ENCODE data around the gene MCM6.
"Not testable (repeated sequence)": the region's sequence is repeated elsewhere in the genome, so short reads cannot be mapped to it uniquely, and the experiment has no call there.

Gene MCM6

DNA sequence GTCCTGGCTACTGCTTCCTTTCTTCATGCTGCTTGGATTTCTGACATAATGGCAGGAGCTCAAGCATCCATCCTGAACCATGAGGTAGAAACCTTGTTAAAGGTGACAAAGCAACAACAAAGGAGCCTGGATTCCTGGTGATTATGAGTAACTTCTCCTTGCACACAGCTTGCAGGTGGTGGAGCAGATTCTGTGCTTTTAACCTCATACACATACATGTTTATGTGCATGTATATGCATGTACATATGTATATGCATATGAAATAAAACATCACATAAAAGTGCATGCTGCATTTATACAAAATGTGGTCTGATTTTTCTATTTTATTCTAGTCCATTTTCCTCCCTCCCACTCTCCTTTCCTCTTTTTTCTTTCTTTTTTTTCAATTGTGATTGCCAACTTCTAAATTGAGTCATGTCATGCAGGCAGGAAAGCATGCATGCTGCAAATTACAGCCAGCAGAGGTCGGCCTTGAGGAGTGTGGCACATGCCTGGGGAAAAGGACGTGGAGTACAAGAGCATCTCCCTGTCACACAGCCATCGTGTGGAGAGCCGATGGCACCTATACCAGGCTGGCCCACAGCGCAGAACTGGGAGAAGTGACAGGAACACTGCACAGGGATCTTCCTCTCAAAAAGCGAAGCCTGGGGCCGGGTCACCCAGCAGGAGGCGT, 57.2 kb downstream of the MCM6 start:
- H3K27ac ChIP-seq: no peak overlapping the region
- TF ChIP-seq, protein P1, sequence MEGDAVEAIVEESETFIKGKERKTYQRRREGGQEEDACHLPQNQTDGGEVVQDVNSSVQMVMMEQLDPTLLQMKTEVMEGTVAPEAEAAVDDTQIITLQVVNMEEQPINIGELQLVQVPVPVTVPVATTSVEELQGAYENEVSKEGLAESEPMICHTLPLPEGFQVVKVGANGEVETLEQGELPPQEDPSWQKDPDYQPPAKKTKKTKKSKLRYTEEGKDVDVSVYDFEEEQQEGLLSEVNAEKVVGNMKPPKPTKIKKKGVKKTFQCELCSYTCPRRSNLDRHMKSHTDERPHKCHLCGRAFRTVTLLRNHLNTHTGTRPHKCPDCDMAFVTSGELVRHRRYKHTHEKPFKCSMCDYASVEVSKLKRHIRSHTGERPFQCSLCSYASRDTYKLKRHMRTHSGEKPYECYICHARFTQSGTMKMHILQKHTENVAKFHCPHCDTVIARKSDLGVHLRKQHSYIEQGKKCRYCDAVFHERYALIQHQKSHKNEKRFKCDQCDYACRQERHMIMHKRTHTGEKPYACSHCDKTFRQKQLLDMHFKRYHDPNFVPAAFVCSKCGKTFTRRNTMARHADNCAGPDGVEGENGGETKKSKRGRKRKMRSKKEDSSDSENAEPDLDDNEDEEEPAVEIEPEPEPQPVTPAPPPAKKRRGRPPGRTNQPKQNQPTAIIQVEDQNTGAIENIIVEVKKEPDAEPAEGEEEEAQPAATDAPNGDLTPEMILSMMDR (IDR thresholded peaks at IDR 0.05): peak; percentile 49
- no peak for TF ChIP-seq ZFX (IDR thresholded peaks at IDR 0.05; ENCODE audit: borderline replicate concordance)

DNA sequence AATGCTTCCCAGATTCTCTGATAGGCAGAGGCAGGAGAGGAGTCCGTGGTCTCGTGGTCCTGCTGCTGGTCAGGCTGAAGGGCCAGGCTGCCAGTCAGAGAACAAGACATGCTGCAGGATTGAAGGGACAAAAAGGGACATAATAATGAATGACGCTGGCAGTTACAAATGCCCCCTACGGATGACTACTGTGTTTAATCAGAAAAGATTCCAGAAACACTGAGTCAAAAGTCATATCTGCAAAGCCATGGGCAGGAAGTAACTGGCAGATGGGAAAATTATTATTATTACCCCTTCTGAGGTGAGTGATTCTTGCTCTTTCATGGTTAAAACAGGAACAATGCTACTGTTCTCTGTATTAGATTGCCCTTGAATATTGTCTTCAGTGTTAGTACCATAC, 58.3 kb downstream of the MCM6 start:
- TF ChIP-seq, protein P1 (IDR thresholded peaks at IDR 0.05): no peak
- TF ChIP-seq ZFX (IDR thresholded peaks at IDR 0.05; ENCODE audit: borderline replicate concordance): no peak
- no peak overlapping the region for H3K27ac ChIP-seq

- TF ChIP-seq, protein P1 (IDR thresholded peaks at IDR 0.05): no peak
- no peak for TF ChIP-seq ZFX (IDR thresholded peaks at IDR 0.05; ENCODE audit: borderline replicate concordance)
- H3K27ac ChIP-seq: no peak overlapping the region
These were observed 58.8 kb downstream of the MCM6 start for GRCh38 chr2:135817466-135817865.

GRCh38 chr2:135815269-135815668, 61.0 kb downstream of the MCM6 start:
- no peak for TF ChIP-seq ZFX (IDR thresholded peaks at IDR 0.05; ENCODE audit: borderline replicate concordance)
- TF ChIP-seq, protein P1 (IDR thresholded peaks at IDR 0.05): no peak
- no peak overlapping the region for H3K27ac ChIP-seq

GRCh38 chr2:135812907-135813511, 63.2 kb downstream of the MCM6 start:
- TF ChIP-seq, protein P1 (IDR thresholded peaks at IDR 0.05): no peak
- no peak for TF ChIP-seq ZFX (IDR thresholded peaks at IDR 0.05; ENCODE audit: borderline replicate concordance)

DNA sequence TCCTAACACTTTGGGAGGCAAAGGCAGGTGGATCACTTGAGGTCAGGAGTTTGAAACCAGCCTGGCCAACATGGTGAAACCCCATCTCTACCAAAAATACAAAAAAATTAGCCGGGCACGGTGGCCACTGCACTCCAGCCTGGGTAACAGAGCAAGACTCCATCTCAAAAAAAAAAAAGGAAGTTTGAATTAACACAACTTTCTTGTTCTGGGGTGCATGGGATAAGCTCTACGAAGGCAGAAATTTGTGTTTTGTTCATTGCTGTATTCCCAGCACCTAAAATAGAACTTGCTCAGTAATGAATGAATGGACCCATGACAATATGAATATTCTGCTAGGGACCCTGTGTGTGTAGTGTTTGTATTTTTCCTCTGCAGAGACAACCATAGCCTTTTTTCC, 68.4 kb downstream of the MCM6 start:
- H3K27ac ChIP-seq: not testable (repeated sequence)

More at GRCh38 chr2:135812907-135813511, 63.2 kb downstream of the MCM6 start:
- no peak overlapping the region for H3K27ac ChIP-seq

DNA sequence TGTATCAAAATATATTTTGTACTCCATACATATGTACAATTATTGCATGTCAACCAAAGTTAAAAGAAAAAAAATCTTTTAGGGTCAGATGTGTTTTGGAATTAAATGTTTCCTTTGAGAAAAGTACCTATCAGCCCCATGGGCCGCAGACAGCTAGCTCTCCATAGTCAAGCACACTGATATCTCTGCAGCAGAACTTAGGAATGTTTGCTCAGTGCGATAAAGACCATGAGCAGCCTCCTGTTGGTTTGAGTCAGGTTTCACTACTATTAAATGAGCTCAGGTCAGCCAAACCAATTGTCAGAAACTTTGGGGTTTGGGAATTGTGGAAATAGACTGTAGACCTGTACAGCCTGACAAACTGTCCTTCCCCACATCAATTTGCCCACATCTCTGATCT, 73.0 kb downstream of the MCM6 start:
- H3K27ac ChIP-seq: no peak overlapping the region
- TF ChIP-seq ZFX (IDR thresholded peaks at IDR 0.05; ENCODE audit: borderline replicate concordance): no peak
- TF ChIP-seq, protein P1 (IDR thresholded peaks at IDR 0.05): no peak

Data from 22Rv1 (cell line).